BLaER1 treated with 17β-estradiol and CSF1 and Interleukin-3, amounts not matched to agents 10 nM and 100 nM (cell line): ENCODE data around the gene WDPCP.
"Not testable (repeated sequence)": the region's sequence is repeated elsewhere in the genome, so short reads cannot be mapped to it uniquely, and the experiment has no call there.

Source experiments
- H3K27ac ChIP-seq, 11 experiments: shearing (Covaris generic); formaldehyde crosslinking; 2 replicates each; pipeline ENCODE4 v1.8.1; 2022
- H3K27me3 ChIP-seq, 11 experiments: shearing (Covaris generic); formaldehyde crosslinking; 2 replicates each; pipeline ENCODE4 v1.8.1; 2022
- H3K36me3 ChIP-seq, 11 experiments: shearing (Covaris generic); formaldehyde crosslinking; 2 replicates each; pipeline ENCODE4 v1.8.1; 2022
- H3K4me1 ChIP-seq, 10 experiments: shearing (Covaris generic); formaldehyde crosslinking; 2 replicates each; pipeline ENCODE4 v1.8.1; 2022
- H3K4me2 ChIP-seq, 11 experiments: shearing (Covaris generic); formaldehyde crosslinking; 2 replicates each; pipeline ENCODE4 v1.8.1; 2022
- H3K4me3 ChIP-seq, 10 experiments: shearing (Covaris generic); formaldehyde crosslinking; 2 replicates each; pipeline ENCODE4 v1.8.1; 2022
- H3K9ac ChIP-seq, 11 experiments: shearing (Covaris generic); formaldehyde crosslinking; 2 replicates each; pipeline ENCODE4 v1.8.1; 2022
- H3K9me3 ChIP-seq, 11 experiments: shearing (Covaris generic); formaldehyde crosslinking; replicated peaks in 1 of 11; 2 replicates each; pipeline ENCODE4 v1.8.1; 2022
- H4K20me1 ChIP-seq, 11 experiments: shearing (Covaris generic); formaldehyde crosslinking; 2 replicates each; pipeline ENCODE4 v1.8.1; 2022
- Cebpa-rat ChIP-seq, 11 experiments: shearing (Covaris generic); IDR thresholded peaks; 2 replicates each; pipeline ENCODE4 v1.8.1; 2022

The WDPCP gene

DNA sequence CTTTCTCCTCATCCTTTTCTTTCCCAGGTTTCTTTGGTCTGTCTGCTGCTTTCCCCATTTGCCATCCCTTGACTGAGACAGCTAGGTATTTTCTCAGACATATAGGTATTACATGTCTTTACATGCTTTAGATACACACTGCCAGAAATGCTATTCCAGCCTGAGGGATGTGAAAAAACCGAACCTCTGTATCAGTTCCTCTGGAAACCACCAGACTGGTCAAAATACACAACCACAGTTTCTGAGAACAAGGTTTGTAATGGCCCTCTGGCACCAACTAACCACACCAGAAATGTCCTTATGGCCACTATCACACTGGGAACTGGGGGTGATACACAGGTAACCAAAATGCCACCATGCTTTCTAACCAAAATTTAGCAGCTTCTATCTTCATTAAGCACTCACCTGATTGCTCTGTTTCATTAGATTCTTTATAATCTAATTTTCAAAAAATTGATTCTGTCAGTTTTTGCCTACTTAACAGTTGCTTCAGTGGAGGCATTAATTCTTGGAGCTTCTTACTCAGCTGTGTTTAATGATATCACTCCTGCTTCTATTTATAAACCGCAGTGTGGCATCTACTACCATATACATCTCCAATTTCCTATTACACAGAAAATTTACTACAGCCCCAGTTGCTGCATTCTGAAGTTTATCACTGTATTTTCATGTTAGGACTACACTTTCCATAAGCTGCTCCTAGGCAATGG, 243.5 kb downstream of the WDPCP start:
- Histone ChIP-seq H3K27me3 (no peaks in the 10 kb centered on the region), H3K27ac (no peak overlapping the region), H3K4me2 (no peak overlapping the region), H4K20me1 (no peaks in the 10 kb centered on the region), H3K4me3 (no peak overlapping the region), H3K9me3 (peaks cover 19 to 27% (median 22%) of the 10 kb centered on the region in 11 experiments), H3K36me3 (peaks cover 0 to 13% (median 4%) of the 10 kb centered on the region in 11 experiments; a peak in 4 of 22 replicates), H3K4me1 (no peaks in the 10 kb centered on the region), H3K9ac (no peak overlapping the region)
- TF ChIP-seq Cebpa-rat (IDR thresholded peaks at IDR 0.05) = no peak

DNA sequence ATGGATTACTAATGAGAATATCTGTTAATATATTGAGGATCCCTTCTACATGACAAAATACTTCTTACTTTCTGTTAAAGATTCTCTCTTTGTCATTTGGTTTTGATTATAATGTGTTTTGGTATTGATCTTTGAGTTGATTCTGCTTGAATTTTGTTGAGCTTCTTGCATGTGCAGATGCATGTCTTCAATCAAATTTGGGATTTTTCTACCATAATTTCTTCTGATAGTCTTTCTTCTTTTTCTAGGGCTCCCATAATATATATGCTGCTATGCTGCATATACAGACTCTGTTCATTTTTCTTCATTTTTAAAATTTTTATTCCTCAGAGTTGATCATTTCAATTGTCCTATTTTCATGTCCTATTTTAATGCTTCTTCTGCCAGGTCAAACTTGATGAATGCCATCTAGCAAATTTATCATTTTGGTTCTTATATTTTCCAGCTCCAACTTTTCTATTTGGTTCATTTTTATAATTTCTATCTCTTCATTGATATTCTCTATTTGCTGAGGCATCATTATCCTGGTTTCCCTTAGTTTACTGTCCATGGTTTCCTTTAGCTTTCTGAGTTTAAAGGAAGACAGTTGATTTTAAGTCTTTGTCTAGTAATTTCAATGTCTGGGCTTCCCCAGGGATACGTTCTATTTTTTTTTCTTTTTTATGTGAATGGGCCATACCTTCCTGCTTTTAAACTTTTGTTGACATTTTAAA, 244.7 kb downstream of the WDPCP start:
- Histone ChIP-seq H3K9me3 (peaks cover 19 to 27% (median 22%) of the 10 kb centered on the region in 11 experiments), H3K27ac (no peak overlapping the region), H3K27me3 (no peaks in the 10 kb centered on the region), H3K4me2 (no peak overlapping the region), H3K4me1 (no peaks in the 10 kb centered on the region), H3K4me3 (no peak overlapping the region), H3K36me3 (peaks cover 0 to 13% (median 4%) of the 10 kb centered on the region in 11 experiments; a peak in 4 of 22 replicates), H4K20me1 (no peaks in the 10 kb centered on the region), H3K9ac (no peak overlapping the region)
- no peak for TF ChIP-seq Cebpa-rat (IDR thresholded peaks at IDR 0.05)

DNA sequence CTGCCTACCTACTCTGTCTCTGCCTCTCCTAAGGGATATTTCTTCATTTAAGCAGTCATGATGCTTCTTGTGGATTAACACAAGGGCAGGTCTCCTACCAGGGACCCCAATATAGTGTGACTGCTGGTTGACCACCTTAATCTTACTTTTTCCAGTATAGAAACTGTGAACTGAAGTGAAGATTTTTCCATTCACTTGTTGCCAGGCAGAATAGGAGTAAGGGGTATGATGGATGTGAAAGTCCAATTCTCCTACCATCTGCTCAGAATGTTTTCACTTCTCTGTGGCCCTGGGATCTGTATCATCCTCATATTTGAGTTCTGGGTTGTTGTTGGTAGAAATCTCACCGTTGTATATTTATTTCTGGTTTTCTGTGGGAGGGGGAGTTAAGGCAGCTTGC, 247.8 kb downstream of the WDPCP start:
- Histone ChIP-seq H4K20me1 (no peaks in the 10 kb centered on the region), H3K4me1 (no peaks in the 10 kb centered on the region), H3K4me2 (no peak overlapping the region), H3K9me3 (peaks cover 20 to 31% (median 25%) of the 10 kb centered on the region in 11 experiments), H3K4me3 (no peak overlapping the region), H3K27me3 (no peaks in the 10 kb centered on the region), H3K9ac (no peak overlapping the region), H3K27ac (no peak overlapping the region), H3K36me3 (peaks cover 0 to 13% (median 4%) of the 10 kb centered on the region in 11 experiments; a peak in 5 of 22 replicates)
- no peak for TF ChIP-seq Cebpa-rat (IDR thresholded peaks at IDR 0.05)

DNA sequence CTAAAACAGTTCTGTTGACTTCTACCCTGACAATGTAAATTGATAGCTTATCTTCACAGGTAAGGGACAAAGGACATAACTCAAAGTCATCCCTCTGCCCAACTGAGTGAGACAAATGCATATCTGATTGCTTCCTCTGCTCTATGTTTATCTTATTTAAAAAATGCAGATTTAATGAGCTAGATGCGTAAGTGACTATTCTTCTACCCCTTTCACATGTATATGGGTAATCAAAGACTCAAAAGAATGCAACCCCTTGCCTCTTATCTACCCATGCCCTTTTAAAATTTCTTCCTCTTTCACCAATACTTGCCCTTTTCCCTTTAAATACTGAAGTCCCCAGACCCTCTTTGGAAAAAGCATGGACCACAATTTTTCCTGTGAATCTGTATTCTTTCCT, 253.4 kb downstream of the WDPCP start:
- no peak overlapping the region for H3K4me2 ChIP-seq
- no peak overlapping the region for H3K27ac ChIP-seq
- H3K27me3 ChIP-seq = no peaks in the 10 kb centered on the region
- H3K9ac ChIP-seq = no peak overlapping the region
- no peak for TF ChIP-seq Cebpa-rat (IDR thresholded peaks at IDR 0.05)
- H3K4me1 ChIP-seq = no peaks in the 10 kb centered on the region
- H4K20me1 ChIP-seq = no peaks in the 10 kb centered on the region
- no peaks in the 10 kb centered on the region; a peak in 1 of 22 replicates for H3K36me3 ChIP-seq
- H3K9me3 ChIP-seq = peaks cover 0 to 8% (median 0%) of the 10 kb centered on the region in 11 experiments; a peak in 1 of 22 replicates
- no peak overlapping the region for H3K4me3 ChIP-seq

DNA sequence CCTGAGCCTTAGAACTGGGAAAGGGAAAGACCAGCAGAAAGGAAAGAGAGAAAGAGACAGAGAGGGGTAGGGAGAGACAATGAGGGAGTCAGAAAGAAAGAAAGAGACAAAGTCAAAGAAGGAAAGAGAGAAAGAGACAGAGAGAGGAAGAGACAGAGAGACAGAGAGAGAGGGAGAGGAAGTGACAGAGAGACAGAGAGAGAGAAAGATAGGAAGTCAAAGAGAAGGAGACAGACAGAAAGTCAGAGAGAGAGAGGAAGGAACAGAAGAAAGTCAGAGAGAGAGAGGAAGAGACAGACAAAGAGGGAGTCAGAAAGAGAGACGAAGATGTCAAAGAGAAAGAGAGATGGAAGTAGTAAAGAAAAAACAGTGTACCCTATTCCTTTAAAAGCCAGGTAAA, 261.8 kb downstream of the WDPCP start:
- Histone ChIP-seq H3K4me1 (no peaks in the 10 kb centered on the region), H3K27ac (no peak overlapping the region), H3K4me3 (no peak overlapping the region), H3K27me3 (no peaks in the 10 kb centered on the region), H3K36me3 (no peaks in the 10 kb centered on the region; a peak in 1 of 22 replicates), H3K9ac (no peak overlapping the region), H3K4me2 (no peak overlapping the region), H4K20me1 (no peaks in the 10 kb centered on the region), H3K9me3 (peaks cover 0 to 14% (median 6%) of the 10 kb centered on the region in 11 experiments; a peak in 12 of 22 replicates)
- no peak for TF ChIP-seq Cebpa-rat (IDR thresholded peaks at IDR 0.05)

DNA sequence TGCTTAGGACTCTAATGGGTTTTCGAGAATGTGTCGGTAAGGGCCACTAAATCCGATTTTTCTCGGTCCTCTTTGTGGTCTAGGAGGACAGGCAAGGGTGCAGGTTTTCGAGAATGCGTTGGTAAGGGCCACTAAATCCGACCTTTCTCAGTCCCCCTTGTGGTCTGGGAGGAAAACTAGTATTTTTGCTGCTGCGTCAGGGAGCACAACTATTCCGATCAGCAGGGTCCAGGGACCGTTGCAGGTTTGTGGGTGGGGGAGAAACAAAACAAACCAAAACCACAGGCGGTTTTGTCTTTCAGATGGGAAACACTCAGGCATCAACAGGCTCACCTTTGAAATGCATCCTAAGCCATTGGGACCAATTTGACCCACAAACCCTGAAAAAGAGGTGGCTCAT, 264.6 kb downstream of the WDPCP start:
- not testable (repeated sequence) for H3K36me3 ChIP-seq, H3K4me1 ChIP-seq, H3K27me3 ChIP-seq, H3K9ac ChIP-seq, H4K20me1 ChIP-seq, H3K4me2 ChIP-seq, H3K4me3 ChIP-seq, H3K27ac ChIP-seq
- H3K9me3 ChIP-seq = peaks cover 0 to 14% (median 6%) of the 10 kb centered on the region in 11 experiments; a peak in 11 of 22 replicates

DNA sequence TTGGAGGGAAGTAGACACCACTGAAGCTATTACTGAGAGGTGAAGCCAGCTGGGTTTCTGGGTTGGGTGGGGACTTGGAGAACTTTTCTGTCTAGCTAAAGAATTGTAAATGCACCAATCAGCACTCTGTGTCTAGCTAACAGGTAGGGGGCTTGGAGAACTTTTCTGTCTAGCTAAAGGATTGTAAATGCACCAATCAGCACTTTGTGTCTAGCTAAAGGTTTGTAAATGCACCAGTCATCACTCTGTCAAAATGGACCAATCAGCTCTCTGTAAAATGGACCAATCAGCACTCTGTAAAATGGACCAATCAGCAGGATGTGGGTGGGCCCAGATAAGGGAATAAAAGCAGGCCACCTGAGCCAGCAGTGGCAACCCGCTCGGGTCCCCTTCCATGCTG, 266.3 kb downstream of the WDPCP start:
- not testable (repeated sequence) for H3K27me3 ChIP-seq, H3K9ac ChIP-seq, H3K4me3 ChIP-seq, H4K20me1 ChIP-seq, H3K36me3 ChIP-seq, H3K4me1 ChIP-seq, H3K27ac ChIP-seq, H3K4me2 ChIP-seq
- H3K9me3 ChIP-seq = peaks cover 0 to 14% (median 5%) of the 10 kb centered on the region in 11 experiments; a peak in 10 of 22 replicates

DNA sequence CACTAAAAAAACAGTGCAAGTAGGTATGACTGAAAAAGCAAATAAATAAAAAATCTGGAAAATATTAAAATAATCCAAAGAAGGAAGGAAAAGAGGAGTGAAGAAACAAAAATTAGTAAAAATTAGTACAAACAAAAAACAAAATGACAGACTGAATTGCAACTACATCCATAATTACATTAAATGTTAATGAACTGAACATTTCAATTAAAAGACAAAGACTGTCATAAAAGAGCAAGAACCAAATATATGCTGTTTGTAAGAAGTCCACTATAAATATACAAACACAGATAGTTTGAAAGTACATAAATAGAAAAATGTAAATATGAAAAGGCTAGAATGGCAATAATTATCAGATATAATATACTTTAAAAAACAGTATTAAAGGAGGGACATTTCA, 267.6 kb downstream of the WDPCP start:
- TF ChIP-seq Cebpa-rat (IDR thresholded peaks at IDR 0.05) = no peak
- no peaks in the 10 kb centered on the region for H3K36me3 ChIP-seq

DNA sequence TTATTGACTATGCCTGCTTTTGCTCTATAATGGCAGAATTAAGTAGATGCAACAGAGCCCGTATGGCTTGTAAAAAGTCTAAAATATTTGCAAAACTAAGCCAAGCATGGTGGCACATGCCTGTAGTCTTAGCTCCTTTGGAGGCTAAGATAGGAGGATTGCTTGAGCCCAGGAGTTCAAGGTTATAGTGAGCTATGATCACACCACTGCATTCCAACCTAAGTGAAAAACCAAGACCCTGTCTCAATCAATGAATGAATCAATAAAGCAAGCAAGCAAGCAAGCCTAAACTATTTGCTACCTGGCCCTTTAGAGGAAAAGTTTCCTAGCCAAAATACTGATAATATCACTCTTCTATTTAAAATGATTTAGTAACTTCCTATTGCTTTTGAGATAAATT, 277.7 kb downstream of the WDPCP start:
- Histone ChIP-seq H3K9me3 (peaks cover 0 to 20% (median 16%) of the 10 kb centered on the region in 11 experiments; a peak in 15 of 22 replicates), H3K27me3 (no peaks in the 10 kb centered on the region)

More for the DNA sequence above, 267.6 kb downstream of the WDPCP start:
- H3K4me3 ChIP-seq = no peak overlapping the region
- H3K27me3 ChIP-seq = no peaks in the 10 kb centered on the region
- H3K9ac ChIP-seq = no peak overlapping the region
- no peak overlapping the region for H3K27ac ChIP-seq
- H3K9me3 ChIP-seq = peaks cover 0 to 14% (median 5%) of the 10 kb centered on the region in 11 experiments; a peak in 10 of 22 replicates
- no peaks in the 10 kb centered on the region for H3K4me1 ChIP-seq
- no peak overlapping the region for H3K4me2 ChIP-seq
- no peaks in the 10 kb centered on the region for H4K20me1 ChIP-seq

More for the DNA sequence above, 277.7 kb downstream of the WDPCP start:
- Histone ChIP-seq H4K20me1 (no peaks in the 10 kb centered on the region), H3K27ac (no peak overlapping the region), H3K36me3 (no peaks in the 10 kb centered on the region; a peak in 3 of 22 replicates), H3K4me2 (no peak overlapping the region), H3K4me1 (no peaks in the 10 kb centered on the region), H3K9ac (no peak overlapping the region), H3K4me3 (no peak overlapping the region)
- no peak for TF ChIP-seq Cebpa-rat (IDR thresholded peaks at IDR 0.05)
